ENCODE results near the gene HMGCR. TPM values are rescaled to one million over a fixed set of nuclear protein-coding genes. Genes with fewer than 3 reads are reported as not detected.

The HMGCR gene
- total RNA-seq, 1 experiment from 2014 or later = 137 TPM

GRCh38 chr5:75367401-75367800, 30.4 kb downstream of the HMGCR start:
- Mint-ChIP-seq H3K4me3 (no peak overlapping the region), H3K27ac (no peak overlapping the region), H3K9me3 (no peaks in the 10 kb centered on the region), H3K27me3 (ENCODE audit: low read depth) (no peaks in the 10 kb centered on the region), H3K36me3 (no peaks in the 10 kb centered on the region), H3K4me1 (peaks cover 21% of the 10 kb centered on the region)
- DNase-seq (ENCODE audit: low spot score) = no peak
- ChIA-PET CTCF (no interaction called here), POLR2A (no interaction called here)
- no peak for ATAC-seq
- no peak for TF ChIP-seq ZNF121 (CRISPR knock-in tag; IDR thresholded peaks at IDR 0.05)
- TF ChIP-seq PRRX2 (CRISPR knock-in tag; IDR thresholded peaks at IDR 0.05) = no peak
- TF ChIP-seq TCF7 (CRISPR knock-in tag; IDR thresholded peaks at IDR 0.05; ENCODE audit: low read depth) = no peak
- TF ChIP-seq E2F5 (CRISPR knock-in tag; IDR thresholded peaks at IDR 0.05) = no peak
- TF ChIP-seq NFATC4 (CRISPR knock-in tag; IDR thresholded peaks at IDR 0.05) = no peak
- TF ChIP-seq HMGA2 (CRISPR knock-in tag; IDR thresholded peaks at IDR 0.05) = no peak
- no peak for TF ChIP-seq CREM (CRISPR knock-in tag; IDR thresholded peaks at IDR 0.05)
- no peak for TF ChIP-seq ESRRA (CRISPR knock-in tag; IDR thresholded peaks at IDR 0.05; ENCODE audit: borderline replicate concordance)
- no peak for TF ChIP-seq USF1 (CRISPR knock-in tag; IDR thresholded peaks at IDR 0.05)
- TF ChIP-seq ETV6 (CRISPR knock-in tag; IDR thresholded peaks at IDR 0.05) = no peak
- no peak for TF ChIP-seq TEAD1 (CRISPR knock-in tag; IDR thresholded peaks at IDR 0.05)
- no peak for TF ChIP-seq EMX1 (CRISPR knock-in tag; IDR thresholded peaks at IDR 0.05)
- no peak for TF ChIP-seq NR1H2 (CRISPR knock-in tag; IDR thresholded peaks at IDR 0.05)
- TF ChIP-seq ZNF416 (CRISPR knock-in tag; IDR thresholded peaks at IDR 0.05) = no peak
- TF ChIP-seq NR3C1 (CRISPR knock-in tag; conservative IDR thresholded peaks at IDR 0.05; ENCODE audit: low read depth) = no peak
- no peak for TF ChIP-seq JAZF1 (CRISPR knock-in tag; IDR thresholded peaks at IDR 0.05)
- no peak for TF ChIP-seq MXD4 (CRISPR knock-in tag; IDR thresholded peaks at IDR 0.05; ENCODE audit: borderline replicate concordance)
- TF ChIP-seq FOXJ3 (CRISPR knock-in tag; IDR thresholded peaks at IDR 0.05; ENCODE audit: borderline replicate concordance) = no peak
- no peak for TF ChIP-seq ZNF317 (CRISPR knock-in tag; IDR thresholded peaks at IDR 0.05; ENCODE audit: borderline replicate concordance, low read depth)
- TF ChIP-seq, protein P1, sequence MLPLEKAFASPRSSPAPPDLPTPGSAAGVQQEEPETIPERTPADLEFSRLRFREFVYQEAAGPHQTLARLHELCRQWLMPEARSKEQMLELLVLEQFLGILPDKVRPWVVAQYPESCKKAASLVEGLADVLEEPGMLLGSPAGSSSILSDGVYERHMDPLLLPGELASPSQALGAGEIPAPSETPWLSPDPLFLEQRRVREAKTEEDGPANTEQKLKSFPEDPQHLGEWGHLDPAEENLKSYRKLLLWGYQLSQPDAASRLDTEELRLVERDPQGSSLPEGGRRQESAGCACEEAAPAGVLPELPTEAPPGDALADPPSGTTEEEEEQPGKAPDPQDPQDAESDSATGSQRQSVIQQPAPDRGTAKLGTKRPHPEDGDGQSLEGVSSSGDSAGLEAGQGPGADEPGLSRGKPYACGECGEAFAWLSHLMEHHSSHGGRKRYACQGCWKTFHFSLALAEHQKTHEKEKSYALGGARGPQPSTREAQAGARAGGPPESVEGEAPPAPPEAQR (CRISPR knock-in tag; IDR thresholded peaks at IDR 0.05) = no peak

GRCh38 chr5:75368391-75368790, 31.4 kb downstream of the HMGCR start:
- POLR2A ChIA-PET = no interaction called here
- peaks cover 11% of the 10 kb centered on the region for H3K4me1 Mint-ChIP-seq
- no peak for ATAC-seq
- H3K9me3 Mint-ChIP-seq = no peaks in the 10 kb centered on the region
- CTCF ChIA-PET = no interaction called here
- no peaks in the 10 kb centered on the region for H3K36me3 Mint-ChIP-seq
- TF ChIP-seq, protein P2, sequence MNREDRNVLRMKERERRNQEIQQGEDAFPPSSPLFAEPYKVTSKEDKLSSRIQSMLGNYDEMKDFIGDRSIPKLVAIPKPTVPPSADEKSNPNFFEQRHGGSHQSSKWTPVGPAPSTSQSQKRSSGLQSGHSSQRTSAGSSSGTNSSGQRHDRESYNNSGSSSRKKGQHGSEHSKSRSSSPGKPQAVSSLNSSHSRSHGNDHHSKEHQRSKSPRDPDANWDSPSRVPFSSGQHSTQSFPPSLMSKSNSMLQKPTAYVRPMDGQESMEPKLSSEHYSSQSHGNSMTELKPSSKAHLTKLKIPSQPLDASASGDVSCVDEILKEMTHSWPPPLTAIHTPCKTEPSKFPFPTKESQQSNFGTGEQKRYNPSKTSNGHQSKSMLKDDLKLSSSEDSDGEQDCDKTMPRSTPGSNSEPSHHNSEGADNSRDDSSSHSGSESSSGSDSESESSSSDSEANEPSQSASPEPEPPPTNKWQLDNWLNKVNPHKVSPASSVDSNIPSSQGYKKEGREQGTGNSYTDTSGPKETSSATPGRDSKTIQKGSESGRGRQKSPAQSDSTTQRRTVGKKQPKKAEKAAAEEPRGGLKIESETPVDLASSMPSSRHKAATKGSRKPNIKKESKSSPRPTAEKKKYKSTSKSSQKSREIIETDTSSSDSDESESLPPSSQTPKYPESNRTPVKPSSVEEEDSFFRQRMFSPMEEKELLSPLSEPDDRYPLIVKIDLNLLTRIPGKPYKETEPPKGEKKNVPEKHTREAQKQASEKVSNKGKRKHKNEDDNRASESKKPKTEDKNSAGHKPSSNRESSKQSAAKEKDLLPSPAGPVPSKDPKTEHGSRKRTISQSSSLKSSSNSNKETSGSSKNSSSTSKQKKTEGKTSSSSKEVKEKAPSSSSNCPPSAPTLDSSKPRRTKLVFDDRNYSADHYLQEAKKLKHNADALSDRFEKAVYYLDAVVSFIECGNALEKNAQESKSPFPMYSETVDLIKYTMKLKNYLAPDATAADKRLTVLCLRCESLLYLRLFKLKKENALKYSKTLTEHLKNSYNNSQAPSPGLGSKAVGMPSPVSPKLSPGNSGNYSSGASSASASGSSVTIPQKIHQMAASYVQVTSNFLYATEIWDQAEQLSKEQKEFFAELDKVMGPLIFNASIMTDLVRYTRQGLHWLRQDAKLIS (CRISPR knock-in tag; IDR thresholded peaks at IDR 0.05; ENCODE audit: borderline replicate concordance) = no peak
- no peak for TF ChIP-seq KAT7 (CRISPR knock-in tag; IDR thresholded peaks at IDR 0.05; ENCODE audit: borderline replicate concordance)
- no peak for TF ChIP-seq ZNF671 (CRISPR knock-in tag; IDR thresholded peaks at IDR 0.05)
- no peak for TF ChIP-seq CREB1 (CRISPR knock-in tag; IDR thresholded peaks at IDR 0.05)
- no peak for TF ChIP-seq SOX15 (CRISPR knock-in tag; IDR thresholded peaks at IDR 0.05)
- TF ChIP-seq JUN (CRISPR knock-in tag; IDR thresholded peaks at IDR 0.05) = no peak
- no peak for TF ChIP-seq USF1 (CRISPR knock-in tag; IDR thresholded peaks at IDR 0.05)
- TF ChIP-seq, protein P3, sequence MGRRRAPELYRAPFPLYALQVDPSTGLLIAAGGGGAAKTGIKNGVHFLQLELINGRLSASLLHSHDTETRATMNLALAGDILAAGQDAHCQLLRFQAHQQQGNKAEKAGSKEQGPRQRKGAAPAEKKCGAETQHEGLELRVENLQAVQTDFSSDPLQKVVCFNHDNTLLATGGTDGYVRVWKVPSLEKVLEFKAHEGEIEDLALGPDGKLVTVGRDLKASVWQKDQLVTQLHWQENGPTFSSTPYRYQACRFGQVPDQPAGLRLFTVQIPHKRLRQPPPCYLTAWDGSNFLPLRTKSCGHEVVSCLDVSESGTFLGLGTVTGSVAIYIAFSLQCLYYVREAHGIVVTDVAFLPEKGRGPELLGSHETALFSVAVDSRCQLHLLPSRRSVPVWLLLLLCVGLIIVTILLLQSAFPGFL (CRISPR knock-in tag; IDR thresholded peaks at IDR 0.05; ENCODE audit: borderline replicate concordance) = no peak
- no peak for TF ChIP-seq E2F1 (CRISPR knock-in tag; IDR thresholded peaks at IDR 0.05)
- no peak for TF ChIP-seq JAZF1 (CRISPR knock-in tag; IDR thresholded peaks at IDR 0.05)
- no peak for TF ChIP-seq GABPB1 (CRISPR knock-in tag; IDR thresholded peaks at IDR 0.05)
- H3K4me3 Mint-ChIP-seq = no peak overlapping the region
- no peaks in the 10 kb centered on the region for H3K27me3 Mint-ChIP-seq (ENCODE audit: low read depth)
- no peak for DNase-seq (ENCODE audit: low spot score)
- H3K27ac Mint-ChIP-seq = no peak overlapping the region

Measured in WTC11 (cell line).